ENCODE results near the gene PPP2R5C.

PPP2R5C gene

GRCh38 chr14:101858791-101859537 is 97.5 kb downstream of the PPP2R5C start:
- TF ChIP-seq, protein P1, sequence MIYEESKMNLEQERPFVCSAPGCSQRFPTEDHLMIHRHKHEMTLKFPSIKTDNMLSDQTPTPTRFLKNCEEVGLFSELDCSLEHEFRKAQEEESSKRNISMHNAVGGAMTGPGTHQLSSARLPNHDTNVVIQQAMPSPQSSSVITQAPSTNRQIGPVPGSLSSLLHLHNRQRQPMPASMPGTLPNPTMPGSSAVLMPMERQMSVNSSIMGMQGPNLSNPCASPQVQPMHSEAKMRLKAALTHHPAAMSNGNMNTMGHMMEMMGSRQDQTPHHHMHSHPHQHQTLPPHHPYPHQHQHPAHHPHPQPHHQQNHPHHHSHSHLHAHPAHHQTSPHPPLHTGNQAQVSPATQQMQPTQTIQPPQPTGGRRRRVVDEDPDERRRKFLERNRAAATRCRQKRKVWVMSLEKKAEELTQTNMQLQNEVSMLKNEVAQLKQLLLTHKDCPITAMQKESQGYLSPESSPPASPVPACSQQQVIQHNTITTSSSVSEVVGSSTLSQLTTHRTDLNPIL (CRISPR knock-in tag; IDR thresholded peaks at IDR 0.05; ENCODE audit: low read depth) = no peak
- no peak for TF ChIP-seq ZC3H10 (CRISPR knock-in tag; IDR thresholded peaks at IDR 0.05)
- TF ChIP-seq TOX (CRISPR knock-in tag; IDR thresholded peaks at IDR 0.05; ENCODE audit: borderline replicate concordance) = no peak
- TF ChIP-seq ISL1 (CRISPR knock-in tag; IDR thresholded peaks at IDR 0.05) = no peak
- no peak for TF ChIP-seq CSDC2 (CRISPR knock-in tag; IDR thresholded peaks at IDR 0.05)
- TF ChIP-seq, protein P2, sequence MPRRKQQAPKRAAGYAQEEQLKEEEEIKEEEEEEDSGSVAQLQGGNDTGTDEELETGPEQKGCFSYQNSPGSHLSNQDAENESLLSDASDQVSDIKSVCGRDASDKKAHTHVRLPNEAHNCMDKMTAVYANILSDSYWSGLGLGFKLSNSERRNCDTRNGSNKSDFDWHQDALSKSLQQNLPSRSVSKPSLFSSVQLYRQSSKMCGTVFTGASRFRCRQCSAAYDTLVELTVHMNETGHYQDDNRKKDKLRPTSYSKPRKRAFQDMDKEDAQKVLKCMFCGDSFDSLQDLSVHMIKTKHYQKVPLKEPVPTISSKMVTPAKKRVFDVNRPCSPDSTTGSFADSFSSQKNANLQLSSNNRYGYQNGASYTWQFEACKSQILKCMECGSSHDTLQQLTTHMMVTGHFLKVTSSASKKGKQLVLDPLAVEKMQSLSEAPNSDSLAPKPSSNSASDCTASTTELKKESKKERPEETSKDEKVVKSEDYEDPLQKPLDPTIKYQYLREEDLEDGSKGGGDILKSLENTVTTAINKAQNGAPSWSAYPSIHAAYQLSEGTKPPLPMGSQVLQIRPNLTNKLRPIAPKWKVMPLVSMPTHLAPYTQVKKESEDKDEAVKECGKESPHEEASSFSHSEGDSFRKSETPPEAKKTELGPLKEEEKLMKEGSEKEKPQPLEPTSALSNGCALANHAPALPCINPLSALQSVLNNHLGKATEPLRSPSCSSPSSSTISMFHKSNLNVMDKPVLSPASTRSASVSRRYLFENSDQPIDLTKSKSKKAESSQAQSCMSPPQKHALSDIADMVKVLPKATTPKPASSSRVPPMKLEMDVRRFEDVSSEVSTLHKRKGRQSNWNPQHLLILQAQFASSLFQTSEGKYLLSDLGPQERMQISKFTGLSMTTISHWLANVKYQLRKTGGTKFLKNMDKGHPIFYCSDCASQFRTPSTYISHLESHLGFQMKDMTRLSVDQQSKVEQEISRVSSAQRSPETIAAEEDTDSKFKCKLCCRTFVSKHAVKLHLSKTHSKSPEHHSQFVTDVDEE (CRISPR knock-in tag; IDR thresholded peaks at IDR 0.05) = no peak
- TF ChIP-seq ZFP3 (CRISPR knock-in tag; IDR thresholded peaks at IDR 0.05) = no peak
- no peak for TF ChIP-seq ARNTL (CRISPR knock-in tag; IDR thresholded peaks at IDR 0.05; ENCODE audit: borderline replicate concordance, low read depth)
- no peak for TF ChIP-seq OSR1 (CRISPR knock-in tag; IDR thresholded peaks at IDR 0.05)
- TF ChIP-seq TCF4 (CRISPR knock-in tag; IDR thresholded peaks at IDR 0.05; ENCODE audit: borderline replicate concordance) = no peak
- no peak for TF ChIP-seq ZNF565 (CRISPR knock-in tag; conservative IDR thresholded peaks at IDR 0.05; ENCODE audit: low read depth)
- ATAC-seq = no peak; the same call in 2 of the 3 replicates

DNA sequence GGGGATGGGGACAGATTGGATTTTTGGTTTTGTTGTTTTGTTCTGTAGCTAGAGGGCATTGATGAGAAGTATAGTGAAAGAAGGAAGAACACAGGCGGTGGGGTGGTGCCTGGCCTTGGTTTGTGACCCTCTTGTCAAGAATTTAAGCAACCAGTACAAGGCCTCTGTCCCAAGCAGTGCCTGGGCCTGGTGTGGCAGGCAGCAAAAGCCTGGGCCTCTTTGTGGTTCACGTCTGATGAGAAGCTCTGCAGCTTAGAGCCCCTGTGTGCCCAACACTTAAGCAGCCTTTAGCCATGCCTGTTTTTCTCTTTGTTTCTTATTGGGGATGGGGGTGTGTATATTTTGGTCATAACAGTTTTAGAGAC is 98.0 kb downstream of the PPP2R5C start:
- ATAC-seq = no peak
- TF ChIP-seq TCF4 (CRISPR knock-in tag; IDR thresholded peaks at IDR 0.05; ENCODE audit: borderline replicate concordance) (no peak), CSDC2 (CRISPR knock-in tag; IDR thresholded peaks at IDR 0.05) (no peak), GLIS3 (CRISPR knock-in tag; IDR thresholded peaks at IDR 0.05) (no peak), ZFP30 (CRISPR knock-in tag; IDR thresholded peaks at IDR 0.05) (no peak), ZNF565 (CRISPR knock-in tag; conservative IDR thresholded peaks at IDR 0.05; ENCODE audit: low read depth) (no peak)
- TF ChIP-seq, protein P1 (CRISPR knock-in tag; IDR thresholded peaks at IDR 0.05; ENCODE audit: low read depth) = no peak
- TF ChIP-seq, protein P2 (CRISPR knock-in tag; IDR thresholded peaks at IDR 0.05) = no peak

DNA sequence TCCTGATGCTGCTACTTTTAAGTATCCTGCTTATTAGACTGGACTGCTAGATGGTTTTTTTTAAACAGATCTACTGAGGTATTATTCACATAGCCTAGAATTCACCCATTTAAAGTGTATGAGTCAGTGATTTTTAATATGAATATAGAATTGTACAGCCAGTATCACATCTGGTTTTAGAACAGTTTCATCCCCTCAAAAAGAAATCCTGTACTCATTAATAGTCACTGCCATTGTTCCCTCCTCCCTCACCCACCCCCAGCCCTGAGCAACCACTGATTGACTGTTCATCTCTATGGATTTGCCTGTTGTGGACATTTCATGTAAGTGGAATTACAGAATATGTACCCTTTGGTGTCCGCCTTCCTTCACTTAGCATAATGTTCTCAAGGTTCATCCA is 98.4 kb downstream of the PPP2R5C start:
- no peak for ATAC-seq
- TF ChIP-seq CSDC2 (CRISPR knock-in tag; IDR thresholded peaks at IDR 0.05) = no peak
- TF ChIP-seq ZFP3 (CRISPR knock-in tag; IDR thresholded peaks at IDR 0.05) = no peak
- TF ChIP-seq OSR1 (CRISPR knock-in tag; IDR thresholded peaks at IDR 0.05) = no peak
- TF ChIP-seq, protein P3, sequence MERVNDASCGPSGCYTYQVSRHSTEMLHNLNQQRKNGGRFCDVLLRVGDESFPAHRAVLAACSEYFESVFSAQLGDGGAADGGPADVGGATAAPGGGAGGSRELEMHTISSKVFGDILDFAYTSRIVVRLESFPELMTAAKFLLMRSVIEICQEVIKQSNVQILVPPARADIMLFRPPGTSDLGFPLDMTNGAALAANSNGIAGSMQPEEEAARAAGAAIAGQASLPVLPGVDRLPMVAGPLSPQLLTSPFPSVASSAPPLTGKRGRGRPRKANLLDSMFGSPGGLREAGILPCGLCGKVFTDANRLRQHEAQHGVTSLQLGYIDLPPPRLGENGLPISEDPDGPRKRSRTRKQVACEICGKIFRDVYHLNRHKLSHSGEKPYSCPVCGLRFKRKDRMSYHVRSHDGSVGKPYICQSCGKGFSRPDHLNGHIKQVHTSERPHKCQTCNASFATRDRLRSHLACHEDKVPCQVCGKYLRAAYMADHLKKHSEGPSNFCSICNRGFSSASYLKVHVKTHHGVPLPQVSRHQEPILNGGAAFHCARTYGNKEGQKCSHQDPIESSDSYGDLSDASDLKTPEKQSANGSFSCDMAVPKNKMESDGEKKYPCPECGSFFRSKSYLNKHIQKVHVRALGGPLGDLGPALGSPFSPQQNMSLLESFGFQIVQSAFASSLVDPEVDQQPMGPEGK (CRISPR knock-in tag; IDR thresholded peaks at IDR 0.05; ENCODE audit: borderline replicate concordance) = no peak
- no peak for TF ChIP-seq ZNF565 (CRISPR knock-in tag; conservative IDR thresholded peaks at IDR 0.05; ENCODE audit: low read depth)
- no peak for TF ChIP-seq ARNTL (CRISPR knock-in tag; IDR thresholded peaks at IDR 0.05; ENCODE audit: borderline replicate concordance, low read depth)
- no peak for TF ChIP-seq ZC3H10 (CRISPR knock-in tag; IDR thresholded peaks at IDR 0.05)
- no peak for TF ChIP-seq TCF4 (CRISPR knock-in tag; IDR thresholded peaks at IDR 0.05; ENCODE audit: borderline replicate concordance)
- TF ChIP-seq, protein P4, sequence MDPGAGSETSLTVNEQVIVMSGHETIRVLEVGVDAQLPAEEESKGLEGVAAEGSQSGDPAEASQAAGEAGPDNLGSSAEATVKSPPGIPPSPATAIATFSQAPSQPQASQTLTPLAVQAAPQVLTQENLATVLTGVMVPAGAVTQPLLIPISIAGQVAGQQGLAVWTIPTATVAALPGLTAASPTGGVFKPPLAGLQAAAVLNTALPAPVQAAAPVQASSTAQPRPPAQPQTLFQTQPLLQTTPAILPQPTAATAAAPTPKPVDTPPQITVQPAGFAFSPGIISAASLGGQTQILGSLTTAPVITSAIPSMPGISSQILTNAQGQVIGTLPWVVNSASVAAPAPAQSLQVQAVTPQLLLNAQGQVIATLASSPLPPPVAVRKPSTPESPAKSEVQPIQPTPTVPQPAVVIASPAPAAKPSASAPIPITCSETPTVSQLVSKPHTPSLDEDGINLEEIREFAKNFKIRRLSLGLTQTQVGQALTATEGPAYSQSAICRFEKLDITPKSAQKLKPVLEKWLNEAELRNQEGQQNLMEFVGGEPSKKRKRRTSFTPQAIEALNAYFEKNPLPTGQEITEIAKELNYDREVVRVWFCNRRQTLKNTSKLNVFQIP (CRISPR knock-in tag; IDR thresholded peaks at IDR 0.05; ENCODE audit: borderline replicate concordance, low read depth) = no peak
- no peak for TF ChIP-seq ZFP30 (CRISPR knock-in tag; IDR thresholded peaks at IDR 0.05)
- no peak for TF ChIP-seq GLIS3 (CRISPR knock-in tag; IDR thresholded peaks at IDR 0.05)
- no peak for TF ChIP-seq PPARA (CRISPR knock-in tag; IDR thresholded peaks at IDR 0.05; ENCODE audit: borderline replicate concordance)
- no peak for TF ChIP-seq CSRNP3 (CRISPR knock-in tag; IDR thresholded peaks at IDR 0.05)
- TF ChIP-seq SNAI2 (CRISPR knock-in tag; IDR thresholded peaks at IDR 0.05) = no peak

All from SK-N-SH treated with all-trans-retinoic acid at 6 μM for 48 hours (cell line).